Colon (tissue), 2 donors: Measurements from ENCODE around the gene FLOT2.
"Not testable (repeated sequence)": the region's sequence is repeated elsewhere in the genome, so short reads cannot be mapped to it uniquely, and the experiment has no call there.

Experiments
- FAIRE-seq: peaks from 2 replicates; lab custom pipeline; 2012; peaks lifted over from hg19 to GRCh38; lab: Jason Lieb, UNC
- donor health status: control.
- donor health status: control.

The FLOT2 gene

GRCh38 chr17:28895794-28896447 lies 1.6 kb downstream of the FLOT2 start:
- no peak for FAIRE-seq

- not testable (repeated sequence) for FAIRE-seq
Observed at GRCh38 chr17:28893248-28894183, 4.0 kb downstream of the FLOT2 start.

GRCh38 chr17:28892024-28892423 lies 5.5 kb downstream of the FLOT2 start:
- FAIRE-seq = no peak

DNA sequence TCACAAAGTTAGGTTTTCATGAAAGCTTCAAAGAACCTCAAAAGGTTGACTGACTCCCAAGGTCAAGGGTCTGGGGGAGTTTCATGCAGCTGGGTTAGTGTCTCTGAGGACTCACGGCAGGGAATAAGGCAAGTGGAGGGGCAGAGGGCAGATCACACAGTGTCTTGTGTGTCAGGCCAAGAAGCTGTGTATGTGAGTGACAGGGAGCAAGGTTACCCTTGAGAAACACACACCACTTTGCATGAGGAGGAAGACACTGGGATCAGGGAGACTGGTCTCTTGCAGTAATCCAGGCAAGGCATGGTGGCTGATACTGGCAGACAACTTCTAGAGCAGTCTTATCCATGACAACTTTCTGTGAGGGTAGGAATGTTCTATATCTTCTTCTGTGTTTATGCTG lies 6.3 kb downstream of the FLOT2 start:
- FAIRE-seq = no peak

DNA sequence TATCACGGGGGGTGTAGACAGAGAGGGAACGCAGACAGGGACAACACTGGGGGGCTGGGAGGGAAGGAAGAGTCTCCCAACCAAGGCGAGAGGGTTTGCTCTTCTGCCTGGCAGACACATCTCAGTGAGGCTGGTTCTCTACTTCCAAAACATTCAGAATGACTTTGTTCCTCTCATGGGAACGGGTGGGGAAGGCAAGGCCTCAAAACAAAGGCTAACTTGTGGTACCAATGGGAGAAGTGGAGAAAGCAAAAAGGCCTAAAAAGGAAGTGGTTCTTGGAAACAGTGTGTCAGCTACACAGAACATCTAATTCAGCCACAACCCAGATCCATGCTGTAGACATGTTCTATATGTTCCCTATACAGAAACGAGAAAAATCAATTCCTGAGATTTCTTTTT lies 7.5 kb downstream of the FLOT2 start:
- FAIRE-seq = no peak

DNA sequence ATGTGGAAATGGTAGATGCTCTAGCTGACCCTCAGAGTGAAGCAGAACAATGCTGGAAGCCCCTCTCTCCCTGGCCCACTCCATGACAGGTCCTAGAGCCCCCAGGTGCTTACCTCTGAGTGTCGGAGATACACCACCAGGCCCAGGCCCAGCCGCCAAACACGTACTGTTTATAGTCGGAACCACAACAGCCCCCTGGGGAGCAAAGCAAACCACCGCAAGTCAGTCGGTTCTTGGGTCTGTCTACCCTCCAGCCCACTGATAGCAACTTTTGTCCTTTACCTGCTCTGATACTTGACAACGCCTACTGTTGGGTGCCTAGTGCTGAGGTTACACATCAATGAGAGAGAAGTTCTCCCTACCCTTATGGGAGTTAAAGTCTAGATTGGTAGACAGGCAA lies 8.7 kb downstream of the FLOT2 start:
- FAIRE-seq = no peak

GRCh38 chr17:28887871-28888471 lies 9.6 kb downstream of the FLOT2 start:
- no peak for FAIRE-seq

- no peak for FAIRE-seq
Observed at GRCh38 chr17:28885951-28886350, 11.6 kb downstream of the FLOT2 start.

DNA sequence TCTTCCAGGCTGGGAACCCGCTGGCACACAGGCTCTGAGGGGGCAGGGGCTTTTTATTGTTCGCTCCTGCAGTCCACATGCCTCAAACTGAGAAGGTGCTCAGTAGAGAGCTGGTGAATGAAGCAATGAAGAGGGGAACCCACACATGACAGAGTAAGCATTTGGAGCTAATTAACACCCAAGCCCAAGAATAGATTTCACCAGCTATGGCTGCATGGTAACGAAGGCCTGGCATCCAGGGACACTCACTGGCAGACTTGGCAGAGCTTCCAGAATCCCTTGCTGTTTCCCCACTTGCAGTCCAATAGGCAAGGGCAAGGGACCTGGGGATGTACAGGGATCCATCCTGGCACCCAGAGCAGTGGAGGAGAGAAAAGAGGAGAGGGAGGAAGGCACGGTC lies 12.2 kb downstream of the FLOT2 start:
- no peak for FAIRE-seq

GRCh38 chr17:28883967-28884702 lies 13.4 kb downstream of the FLOT2 start:
- no peak for FAIRE-seq

GRCh38 chr17:28882154-28882895 lies 15.2 kb downstream of the FLOT2 start:
- no peak for FAIRE-seq

DNA sequence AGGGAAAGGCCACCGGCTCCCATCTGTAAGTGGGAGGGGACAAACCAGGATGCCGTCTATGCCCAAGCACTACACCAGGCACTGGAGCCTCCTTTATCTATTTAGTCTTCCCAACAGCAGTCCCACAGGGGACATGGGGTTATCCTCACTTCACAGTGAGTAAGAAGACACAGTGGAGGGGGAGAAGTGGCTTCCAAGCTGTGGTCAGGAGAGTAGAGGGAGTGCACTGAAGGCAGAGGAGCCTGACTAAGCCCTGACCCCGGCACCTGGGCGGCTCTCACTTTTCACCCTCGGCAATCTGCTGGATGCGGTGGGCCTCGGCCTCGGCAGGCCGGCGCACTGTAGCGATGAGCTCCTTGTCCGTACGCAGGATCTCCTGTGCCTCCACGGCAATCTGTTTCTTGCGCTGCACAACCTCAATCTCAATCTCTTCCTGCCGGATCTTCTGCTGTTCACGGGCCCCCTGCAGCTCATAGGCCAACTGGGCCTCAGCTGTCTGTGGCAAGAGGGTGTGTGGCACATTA lies 15.9 kb downstream of the FLOT2 start:
- FAIRE-seq = no peak

DNA sequence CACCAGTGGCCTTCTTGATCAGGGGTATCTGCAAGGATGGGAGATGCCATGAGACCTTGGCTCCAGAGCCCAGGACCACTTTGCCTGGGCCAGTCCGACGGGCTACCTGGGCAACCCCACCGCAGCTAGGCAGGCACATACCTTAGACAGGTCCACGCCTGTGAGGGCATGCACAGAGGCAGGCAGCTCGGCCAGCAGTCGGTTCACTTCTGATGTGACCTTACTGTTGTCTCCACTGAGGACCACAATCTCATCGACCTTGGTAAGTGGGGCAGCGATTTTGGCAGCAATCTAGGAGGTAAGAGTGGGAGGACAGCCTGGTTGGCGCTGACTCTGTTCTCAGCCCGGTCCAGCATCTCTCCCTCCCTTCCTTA lies 17.0 kb downstream of the FLOT2 start:
- no peak for FAIRE-seq

DNA sequence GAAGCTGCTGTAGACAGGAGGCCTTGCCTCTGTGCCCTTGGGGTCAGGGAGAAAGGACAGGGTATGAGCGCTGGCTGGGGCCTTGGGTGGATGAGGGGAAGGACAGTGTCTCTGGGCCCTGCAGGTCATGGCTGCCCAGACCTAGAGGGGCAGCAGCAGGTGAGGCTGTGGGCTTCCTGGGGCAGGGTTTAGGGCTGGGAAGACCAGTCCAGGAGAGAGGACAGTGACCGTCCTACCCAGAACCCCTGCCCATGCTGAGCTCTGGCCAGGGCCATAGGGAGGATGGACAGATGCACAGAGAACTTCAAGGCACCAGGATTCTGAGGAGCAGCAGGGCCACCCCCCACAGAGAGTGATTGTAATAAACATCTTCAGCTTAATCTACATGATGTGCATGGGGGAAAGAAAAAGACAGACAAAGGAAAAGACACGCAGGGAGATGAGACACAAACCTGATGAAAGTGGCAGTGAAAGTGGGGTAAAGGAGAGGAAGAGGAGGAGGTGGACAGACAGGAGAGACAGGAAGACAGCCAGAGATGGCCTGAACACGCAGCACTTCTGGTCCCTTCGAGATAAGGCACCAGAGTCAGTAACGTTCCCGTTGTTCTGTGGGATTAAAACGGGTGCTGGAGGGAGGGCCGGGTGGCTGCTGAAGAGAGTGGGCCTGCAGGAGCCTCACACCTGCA lies 17.5 kb downstream of the FLOT2 start:
- no peak for FAIRE-seq

GRCh38 chr17:28878981-28879380 lies 18.6 kb downstream of the FLOT2 start:
- no peak for FAIRE-seq

- no peak for FAIRE-seq
Observed at GRCh38 chr17:28878158-28878910, 19.2 kb downstream of the FLOT2 start.

GRCh38 chr17:28877150-28877711 lies 20.3 kb downstream of the FLOT2 start:
- FAIRE-seq = not testable (repeated sequence)

DNA sequence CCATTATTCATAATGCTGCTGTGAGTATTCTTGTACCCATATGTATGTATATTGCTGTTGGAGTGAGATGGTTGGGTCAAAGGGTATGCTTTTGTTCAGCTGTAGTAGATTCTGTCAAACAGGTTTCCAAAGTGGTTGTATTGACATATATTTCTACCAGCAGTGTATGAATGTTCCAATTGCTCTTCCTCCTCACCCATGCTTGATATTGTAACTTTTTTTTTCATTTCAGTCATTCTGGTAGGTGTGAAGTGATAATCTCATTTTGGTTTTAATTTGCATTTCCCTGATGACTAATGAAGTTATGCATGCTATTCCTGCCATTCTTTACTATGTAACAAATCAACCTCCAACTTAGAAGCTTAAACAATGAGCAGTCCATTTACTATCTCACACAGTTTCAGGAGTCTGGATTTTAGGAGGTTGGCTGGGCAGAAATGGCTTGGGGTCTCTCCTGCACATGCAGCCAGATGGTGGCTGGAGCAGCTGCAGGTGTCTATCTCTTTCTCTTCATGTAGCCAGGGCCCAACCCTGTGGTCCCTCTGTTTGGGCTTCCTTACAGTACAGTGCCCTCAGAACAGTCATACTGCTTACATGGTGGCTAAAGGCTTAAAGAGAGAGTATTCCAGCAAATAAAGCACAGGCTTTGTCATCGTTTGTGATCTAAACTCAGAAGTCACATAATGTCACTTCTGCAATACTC lies 21.5 kb downstream of the FLOT2 start:
- no peak for FAIRE-seq

- FAIRE-seq = no peak
Observed at GRCh38 chr17:28874750-28875149, 22.8 kb downstream of the FLOT2 start.
